Mammary epithelial cell (primary cell): Measurements from ENCODE around the gene DNAH3.

Source experiments
- CTCF ChIP-seq, 2 donors: IDR thresholded peaks in 1 of 2; conservative IDR thresholded peaks in 1 of 2; 2 replicates each; pipeline ENCODE4 v1.5.1; 2011 to 2012; ENCODE audit warnings: inconsistent platforms in 2 of 2, low read length in 2 of 2, mild to moderate bottlenecking in 2 of 2, control low read depth in 1 of 2, low read depth in 1 of 2; ENCODE audit not compliant: insufficient read depth in 1 of 2; ENCODE audit errors: extremely low read depth in 1 of 2
- EZH2 ChIP-seq: IDR thresholded peaks from 2 replicates; pipeline ENCODE4 v1.6.1; 2012; ENCODE audit warnings: low read length, inconsistent platforms, borderline replicate concordance

GRCh38 chr16:20931066-20931600 lies 219.5 kb downstream of the DNAH3 start:
- TF ChIP-seq CTCF (conservative IDR thresholded peaks at IDR 0.05 in 1 of 2, IDR thresholded peaks at IDR 0.05 in 1 of 2; ENCODE audit: extremely low read depth in 1 of 2, insufficient read depth in 1 of 2, low read depth in 1 of 2, low read length in 2 of 2) (no peak), EZH2 (no peak)
